NCI-H1436 treated with DMSO at 0.1 percent for 48 hours (cell line): ENCODE data around the gene KTI12.
"Not testable (repeated sequence)": the region's sequence is repeated elsewhere in the genome, so short reads cannot be mapped to it uniquely, and the experiment has no call there.

Source experiments
- DNase-seq: peaks from one replicate; lab custom pipeline; 2025; lab: John Stamatoyannopoulos, UW

Gene KTI12, protein sequence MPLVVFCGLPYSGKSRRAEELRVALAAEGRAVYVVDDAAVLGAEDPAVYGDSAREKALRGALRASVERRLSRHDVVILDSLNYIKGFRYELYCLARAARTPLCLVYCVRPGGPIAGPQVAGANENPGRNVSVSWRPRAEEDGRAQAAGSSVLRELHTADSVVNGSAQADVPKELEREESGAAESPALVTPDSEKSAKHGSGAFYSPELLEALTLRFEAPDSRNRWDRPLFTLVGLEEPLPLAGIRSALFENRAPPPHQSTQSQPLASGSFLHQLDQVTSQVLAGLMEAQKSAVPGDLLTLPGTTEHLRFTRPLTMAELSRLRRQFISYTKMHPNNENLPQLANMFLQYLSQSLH

DNA sequence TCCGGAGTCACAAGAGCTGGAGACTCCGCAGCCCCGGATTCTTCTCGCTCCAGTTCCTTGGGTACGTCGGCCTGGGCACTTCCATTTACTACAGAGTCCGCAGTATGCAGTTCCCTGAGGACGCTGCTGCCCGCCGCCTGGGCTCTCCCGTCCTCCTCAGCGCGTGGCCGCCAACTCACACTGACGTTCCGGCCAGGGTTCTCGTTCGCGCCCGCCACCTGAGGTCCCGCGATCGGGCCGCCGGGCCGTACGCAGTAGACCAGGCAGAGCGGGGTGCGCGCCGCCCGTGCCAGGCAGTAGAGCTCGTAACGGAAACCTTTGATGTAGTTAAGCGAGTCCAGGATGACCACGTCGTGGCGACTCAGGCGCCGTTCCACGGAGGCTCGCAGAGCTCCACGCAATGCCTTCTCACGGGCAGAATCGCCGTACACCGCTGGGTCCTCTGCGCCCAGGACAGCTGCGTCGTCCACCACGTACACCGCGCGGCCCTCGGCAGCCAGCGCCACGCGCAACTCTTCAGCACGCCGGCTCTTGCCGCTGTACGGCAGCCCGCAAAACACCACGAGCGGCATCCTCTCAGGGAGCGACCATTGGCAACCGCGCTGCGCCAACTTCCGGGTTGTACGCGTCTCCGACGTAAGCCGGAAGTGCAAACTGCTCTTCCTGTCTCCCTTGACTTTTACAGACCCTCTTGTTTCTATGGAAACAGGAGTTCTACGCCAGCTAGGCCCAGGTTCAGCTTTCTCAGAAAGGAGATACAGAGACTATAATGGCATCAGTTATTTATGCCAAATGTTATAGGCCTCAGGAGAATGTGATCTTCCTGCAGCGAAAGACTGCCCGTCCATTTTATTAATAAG lies at the start of gene KTI12:
TSS of gene KTI12 (minus strand) at position 621 of the 860 bp plus-strand sequence. CDS start at position 572, 49 bp downstream.
- DNase-seq = peak; percentile 58

DNA sequence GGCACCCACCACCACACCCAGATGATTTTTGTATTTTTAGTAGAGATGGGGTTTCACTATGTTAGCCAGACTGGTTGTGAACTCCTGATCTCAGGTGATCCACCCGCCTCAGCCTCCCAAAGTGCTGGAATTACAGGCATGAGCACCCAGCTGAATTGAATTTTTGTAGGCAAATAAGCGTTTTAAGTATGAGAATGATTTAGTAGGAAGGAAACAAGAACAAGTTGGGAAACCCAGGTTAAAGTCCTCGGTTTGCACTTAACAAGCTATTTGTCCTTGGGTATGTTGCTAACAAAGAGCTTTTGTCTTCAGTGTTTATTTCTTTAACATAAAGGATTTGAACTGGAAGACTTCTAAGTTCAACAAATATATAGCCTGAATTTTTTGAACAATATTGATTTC lies 46.4 kb upstream of the KTI12 start:
- DNase-seq = no peak

DNA sequence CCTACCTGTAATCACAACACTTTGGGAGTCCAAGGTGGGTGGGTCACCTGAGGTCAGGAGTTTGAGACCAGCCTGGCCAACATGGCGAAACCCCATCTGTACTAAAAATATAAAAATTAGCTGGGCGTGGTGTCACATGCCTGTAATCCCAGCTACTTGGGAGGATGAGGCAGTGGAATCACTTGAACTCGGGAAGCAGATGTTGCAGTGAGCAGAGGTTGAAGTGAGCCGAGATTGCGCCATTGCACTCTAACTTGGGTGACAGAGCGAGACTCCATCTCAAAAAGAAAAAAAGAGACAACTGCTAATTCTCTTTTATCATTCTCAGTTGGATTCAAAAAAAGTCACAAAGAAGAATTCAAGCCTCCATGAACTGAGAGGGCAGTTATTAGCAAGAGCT lies 43.7 kb upstream of the KTI12 start:
- DNase-seq = not testable (repeated sequence)

DNA sequence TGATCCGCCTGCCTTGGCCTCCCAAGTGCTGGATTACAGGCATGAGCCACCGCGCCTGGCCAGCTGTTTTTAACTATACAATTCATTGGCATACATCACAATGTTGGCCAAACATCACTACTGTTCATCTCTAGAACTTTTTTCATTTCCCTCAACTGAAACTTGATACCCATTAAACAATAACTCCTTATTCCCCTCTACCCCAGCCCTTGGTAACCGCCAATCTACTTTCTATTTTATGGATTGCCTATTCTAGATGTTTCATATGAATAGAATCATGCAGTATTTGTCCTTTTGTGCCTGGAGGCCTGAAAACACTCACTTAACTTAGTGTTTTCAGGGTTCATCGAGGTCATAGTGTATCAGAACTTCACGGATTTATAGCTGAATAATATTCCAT lies 38.7 kb upstream of the KTI12 start:
- no peak for DNase-seq

DNA sequence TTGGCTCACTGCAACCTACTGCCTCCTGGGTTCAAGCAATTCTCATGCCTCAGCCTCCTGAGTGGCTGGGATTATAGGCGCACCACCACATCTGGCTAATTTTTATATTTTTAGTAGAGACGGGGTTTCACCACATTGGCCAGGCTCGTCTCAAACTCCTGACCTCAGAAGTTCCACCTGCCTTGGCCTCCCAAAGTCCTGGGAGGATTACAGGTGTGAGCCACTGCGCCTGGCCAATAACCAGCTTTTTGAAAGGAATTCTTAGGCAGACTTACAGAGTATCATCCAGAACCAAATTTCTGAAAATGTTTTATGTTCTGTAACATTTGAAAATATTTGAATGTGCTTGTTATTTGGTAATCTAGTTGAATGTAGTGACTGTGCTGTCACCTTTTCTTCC lies 37.1 kb upstream of the KTI12 start:
- DNase-seq = no peak

DNA sequence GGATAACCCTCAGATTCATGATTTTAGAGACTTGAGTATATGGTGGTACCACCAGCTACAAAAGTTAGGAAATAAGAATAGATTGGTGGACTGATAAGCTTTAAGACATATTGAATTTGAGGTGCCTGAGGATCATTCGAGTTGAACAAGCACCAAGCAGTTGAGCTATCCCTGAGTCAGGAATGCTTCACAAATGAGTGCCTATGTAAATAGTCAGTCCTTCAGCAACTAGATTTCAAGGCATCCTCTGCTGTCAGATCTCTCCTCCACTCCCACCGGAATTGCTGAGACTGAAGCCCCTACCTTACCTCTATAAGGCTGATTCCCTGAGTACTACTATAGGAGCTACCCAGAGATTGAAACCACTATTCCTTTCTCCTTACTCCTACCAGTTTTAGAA lies 29.6 kb upstream of the KTI12 start:
- no peak for DNase-seq

DNA sequence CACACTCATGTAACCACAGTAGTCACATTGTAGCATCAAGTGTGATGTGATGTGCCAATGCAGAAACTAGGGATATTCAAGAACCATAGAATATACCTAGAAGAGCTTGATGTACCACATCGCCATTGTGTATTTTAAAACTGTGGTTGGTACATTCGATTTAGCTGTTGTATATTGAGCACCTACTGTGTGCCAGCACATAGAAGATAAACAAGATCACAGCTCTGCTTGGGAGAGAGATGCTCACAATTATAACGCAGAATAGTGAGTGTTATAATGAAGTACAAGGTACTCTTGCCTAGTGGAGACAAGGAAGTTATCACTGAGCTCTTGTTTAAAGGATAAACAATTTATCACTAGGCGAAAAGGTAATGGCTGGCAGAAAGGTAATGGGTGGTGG lies 27.2 kb upstream of the KTI12 start:
- DNase-seq = no peak

DNA sequence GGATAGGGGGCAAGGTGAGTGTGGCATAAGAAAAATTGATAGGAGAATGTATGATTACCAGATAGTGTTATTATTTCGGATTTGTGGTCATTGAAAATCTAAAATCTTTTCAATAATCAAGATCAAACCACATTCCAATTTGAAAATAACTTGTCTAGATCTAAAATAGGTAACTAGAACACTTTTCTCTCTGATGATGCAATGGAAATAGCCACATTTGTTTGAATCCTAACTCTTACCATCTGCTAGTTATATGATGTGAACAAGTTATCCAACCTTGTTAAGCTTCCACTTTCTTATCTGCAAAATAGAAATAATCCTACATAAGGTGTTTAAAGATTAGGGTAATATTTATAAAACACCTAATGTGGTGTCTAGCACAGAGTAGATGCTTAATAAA lies 26.3 kb upstream of the KTI12 start:
- no peak for DNase-seq

DNA sequence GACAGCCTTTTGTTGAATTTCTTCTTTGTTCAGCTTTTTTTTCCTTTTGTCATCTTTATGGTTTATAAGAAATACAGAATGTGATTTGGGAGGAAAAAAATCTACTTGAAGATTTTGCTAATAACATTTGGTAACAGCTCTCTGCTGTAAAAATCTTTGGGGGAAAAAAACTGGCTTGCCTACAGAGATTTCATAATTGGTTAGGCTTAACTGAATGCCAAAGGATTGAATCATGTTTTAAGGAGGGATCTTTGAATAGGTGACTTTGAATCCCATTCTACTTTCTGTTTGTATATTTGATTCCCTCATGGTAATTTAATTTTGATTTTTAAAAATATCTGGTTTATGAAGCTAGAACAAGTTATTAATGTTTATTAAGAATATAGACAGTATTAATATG lies 25.7 kb upstream of the KTI12 start:
- no peak for DNase-seq

DNA sequence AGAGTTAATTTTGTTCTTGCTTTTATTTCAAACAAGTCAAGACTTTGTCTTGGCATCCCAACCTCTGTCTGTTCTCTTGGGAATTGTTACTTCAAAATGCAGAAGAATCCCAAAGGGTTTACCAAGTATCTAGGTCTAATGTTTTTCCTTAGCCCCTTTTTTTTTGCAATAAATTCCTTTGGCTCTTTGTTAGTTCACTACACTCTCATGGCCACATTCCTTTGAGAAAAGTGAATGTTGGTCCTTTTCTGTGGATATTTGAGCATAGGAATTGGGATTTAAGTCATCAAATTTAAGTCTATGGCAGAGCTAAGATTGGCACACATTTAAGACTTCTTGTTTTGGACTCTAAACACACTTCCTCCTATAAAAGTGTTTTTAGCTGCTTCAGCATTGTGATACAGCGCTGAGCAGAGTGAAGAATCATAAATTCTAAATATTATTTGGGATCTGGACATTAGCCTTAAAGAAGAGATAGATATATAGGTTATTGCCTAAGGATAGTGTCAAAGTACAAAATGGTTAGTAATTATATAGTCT lies 24.3 kb upstream of the KTI12 start:
- no peak for DNase-seq

DNA sequence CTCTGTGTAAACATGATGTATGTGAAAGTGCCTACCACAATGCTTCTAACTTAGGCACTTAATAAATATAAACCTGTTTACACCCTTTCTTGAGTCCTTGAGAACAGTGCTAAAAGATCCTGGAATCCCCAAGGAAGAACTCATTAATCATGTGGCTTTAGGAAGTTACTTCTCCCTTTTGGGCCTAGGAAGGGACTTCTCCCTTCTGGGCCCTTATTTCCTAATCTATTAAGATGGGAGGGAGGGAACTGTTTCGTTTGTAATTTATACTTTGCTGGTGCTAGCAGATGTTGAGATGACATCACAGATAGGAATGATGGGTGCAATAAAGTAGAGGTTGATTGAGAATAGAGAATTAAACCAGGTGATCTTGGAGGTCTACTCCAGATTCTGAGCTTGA lies 23.6 kb upstream of the KTI12 start:
- DNase-seq = no peak

DNA sequence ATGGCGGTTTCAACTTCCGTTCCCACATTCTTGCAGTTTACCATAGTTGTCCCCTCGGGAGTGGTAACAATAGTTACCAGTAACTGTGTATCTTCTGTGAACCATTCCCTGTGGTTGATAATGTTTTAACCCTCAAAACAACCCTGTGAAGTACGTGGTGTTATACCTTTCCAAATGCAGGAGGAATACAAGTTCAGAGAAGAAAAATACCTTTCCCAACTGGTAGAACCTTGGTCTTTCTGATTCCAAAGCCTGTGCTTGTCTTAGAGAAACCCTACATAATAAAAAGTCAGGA lies 23.3 kb upstream of the KTI12 start:
- no peak for DNase-seq

DNA sequence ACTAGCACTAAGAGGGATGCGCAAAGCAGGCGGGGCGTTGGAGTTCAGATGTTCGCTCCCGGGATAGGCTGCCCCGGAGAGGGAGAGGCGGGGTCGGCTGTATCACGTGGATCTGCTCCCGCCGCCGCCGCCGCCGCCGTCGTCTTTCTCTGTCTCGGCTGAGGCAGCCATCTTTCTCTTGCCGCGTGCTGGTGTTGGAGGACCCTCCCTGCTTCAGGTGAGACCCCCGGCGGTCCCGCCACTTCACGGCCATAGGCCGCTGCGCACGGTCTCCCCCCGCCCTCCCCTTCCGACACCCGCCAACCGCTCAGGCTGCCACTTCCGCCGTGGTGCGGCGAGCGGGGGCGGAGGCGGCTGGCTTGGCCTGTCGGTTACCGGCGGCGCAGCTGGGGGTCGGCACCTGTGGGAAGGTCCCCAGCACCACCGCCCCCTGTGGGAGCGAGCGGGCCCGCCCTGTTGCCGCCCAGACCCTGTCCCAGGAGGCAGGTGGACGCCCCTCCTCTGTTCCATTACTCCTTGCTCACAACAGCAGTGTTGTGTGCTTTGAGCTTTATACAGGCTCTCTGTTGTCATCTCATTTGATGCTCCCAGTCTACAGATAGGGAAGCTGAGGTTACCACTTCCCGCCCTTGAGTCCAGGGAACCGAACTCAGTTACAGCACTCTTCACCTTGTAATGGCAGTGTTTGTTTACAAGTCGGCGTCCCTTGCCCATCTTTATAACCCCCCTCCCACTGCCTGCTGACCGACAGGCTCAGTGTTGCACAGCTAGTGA lies 22.7 kb upstream of the KTI12 start, which contains the start of gene BTF3L4:
TSS of gene BTF3L4 (plus strand) at position 133 of the 774 bp plus-strand sequence. CDS start 3,553 bp downstream, outside the sequence.
- peak; percentile 86 for DNase-seq

DNA sequence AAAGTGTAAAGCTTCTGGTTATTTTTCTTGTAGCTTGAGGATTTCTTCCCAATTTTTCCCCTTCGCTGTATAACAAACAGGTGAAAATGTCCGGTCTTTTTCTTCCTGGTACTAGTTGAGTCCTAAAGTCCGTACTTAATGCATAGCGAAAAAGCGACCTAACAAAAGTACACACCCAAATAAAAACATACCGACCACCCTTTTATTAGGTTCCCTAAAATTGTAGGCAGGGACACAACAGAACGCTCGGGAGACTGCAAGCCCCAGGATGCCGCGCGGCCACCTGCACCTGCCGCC lies 22.2 kb upstream of the KTI12 start:
- DNase-seq = no peak

DNA sequence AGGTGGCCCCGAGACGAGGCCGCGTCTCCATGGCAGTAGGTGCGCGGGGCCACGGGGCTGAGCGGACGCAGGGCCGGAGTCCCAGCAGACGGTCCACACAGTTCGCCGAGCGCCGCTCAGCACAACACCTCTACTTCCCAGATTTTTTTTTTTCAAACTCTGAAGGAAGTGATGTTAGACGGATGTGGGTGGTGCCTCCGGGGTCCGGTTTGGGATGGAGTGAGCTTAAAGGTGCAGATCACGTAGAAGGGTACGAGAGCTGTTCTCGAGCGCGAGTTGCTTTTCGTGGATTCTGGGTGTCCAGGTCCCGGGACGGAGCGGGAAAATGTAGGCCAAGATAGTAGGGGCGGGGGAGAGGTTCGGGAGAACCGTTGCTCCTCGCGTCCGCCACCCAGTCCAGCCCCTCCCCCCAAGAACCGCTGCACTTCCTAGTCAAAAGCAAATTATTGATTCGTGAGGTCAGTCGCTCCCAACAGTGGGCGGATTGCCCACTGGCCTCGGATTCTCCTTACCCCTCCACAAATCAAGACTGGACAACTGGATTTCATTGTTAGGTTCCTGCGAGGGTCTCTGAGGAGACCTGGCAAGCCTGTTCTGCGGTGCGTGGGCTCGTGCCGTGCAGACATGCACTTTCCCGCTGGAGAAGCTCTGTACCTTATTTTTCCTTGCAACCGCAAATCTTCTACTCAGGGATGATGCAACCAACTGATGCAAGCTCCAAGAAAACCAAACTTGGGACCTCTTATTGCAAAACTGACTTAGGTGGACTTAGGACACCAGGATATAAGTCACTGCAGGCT lies 21.7 kb upstream of the KTI12 start, which contains the start of gene TXNDC12:
TSS of gene TXNDC12 (minus strand) at position 126 of the 800 bp plus-strand sequence. CDS start at position 31, 95 bp downstream.
- peak; percentile 53 for DNase-seq

DNA sequence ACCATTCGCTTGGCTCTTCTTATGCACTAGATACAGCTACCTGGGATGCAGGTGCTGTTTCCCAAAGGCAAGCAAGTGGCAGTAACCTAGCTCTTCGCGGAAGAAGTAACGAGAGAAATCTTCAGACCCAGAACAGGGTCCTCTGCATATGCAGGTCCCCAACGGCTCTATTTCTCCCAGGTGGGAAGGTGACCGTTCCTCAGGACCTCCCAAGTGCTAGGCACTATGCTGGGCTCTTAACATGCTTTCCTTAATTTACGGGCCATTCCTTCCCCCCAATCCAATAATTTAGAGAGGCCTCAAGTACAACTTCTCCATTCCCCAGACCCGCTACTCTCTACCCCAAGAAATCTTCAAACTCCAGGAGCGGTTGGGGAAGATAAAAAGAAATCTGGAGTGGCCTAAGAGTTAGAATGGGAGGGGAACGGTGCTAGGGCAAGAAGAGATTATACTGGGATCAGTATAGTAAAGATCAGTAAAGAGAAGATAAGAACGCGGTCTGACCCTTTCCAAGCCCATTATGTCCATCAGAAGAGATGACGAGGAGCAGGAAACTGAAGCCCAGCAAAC lies 21.0 kb upstream of the KTI12 start:
- DNase-seq = no peak

DNA sequence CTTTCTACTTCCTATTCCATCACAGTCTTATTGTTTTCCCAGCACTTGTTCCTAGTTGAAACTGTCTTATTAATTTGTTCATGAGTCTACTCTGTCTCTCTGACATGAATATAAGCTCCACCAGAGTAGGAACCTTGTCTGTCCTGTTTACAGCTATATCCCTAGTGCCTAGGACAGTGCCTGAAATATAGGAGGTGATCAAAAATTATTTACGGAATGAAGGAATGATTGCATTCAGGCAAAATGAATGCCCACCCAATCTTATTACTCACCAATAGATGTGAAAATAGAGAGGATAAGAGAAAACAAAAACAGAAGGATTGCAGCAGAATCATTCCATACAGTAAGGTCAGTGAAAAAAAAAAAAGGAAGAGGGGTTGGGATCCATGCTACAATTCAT lies 20.3 kb upstream of the KTI12 start:
- DNase-seq = no peak

DNA sequence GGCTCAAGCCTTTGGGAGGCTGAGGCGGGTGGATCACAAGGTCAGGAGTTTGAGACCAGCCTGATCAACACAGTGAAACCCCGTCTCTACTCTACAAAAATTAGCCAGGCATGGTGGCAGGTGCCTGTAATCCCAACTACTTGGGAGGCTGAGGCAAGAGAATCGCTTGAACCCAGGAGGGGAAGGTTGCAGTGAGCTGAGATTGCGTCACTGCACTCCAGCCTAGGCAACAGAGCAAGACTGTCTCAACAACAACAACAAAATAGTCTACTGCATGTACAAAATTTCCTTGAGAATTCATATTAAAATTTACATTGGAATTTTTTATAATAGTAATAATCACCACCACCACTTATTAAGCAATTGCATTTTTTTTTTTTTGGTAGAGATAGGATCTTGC lies 15.7 kb upstream of the KTI12 start:
- not testable (repeated sequence) for DNase-seq

DNA sequence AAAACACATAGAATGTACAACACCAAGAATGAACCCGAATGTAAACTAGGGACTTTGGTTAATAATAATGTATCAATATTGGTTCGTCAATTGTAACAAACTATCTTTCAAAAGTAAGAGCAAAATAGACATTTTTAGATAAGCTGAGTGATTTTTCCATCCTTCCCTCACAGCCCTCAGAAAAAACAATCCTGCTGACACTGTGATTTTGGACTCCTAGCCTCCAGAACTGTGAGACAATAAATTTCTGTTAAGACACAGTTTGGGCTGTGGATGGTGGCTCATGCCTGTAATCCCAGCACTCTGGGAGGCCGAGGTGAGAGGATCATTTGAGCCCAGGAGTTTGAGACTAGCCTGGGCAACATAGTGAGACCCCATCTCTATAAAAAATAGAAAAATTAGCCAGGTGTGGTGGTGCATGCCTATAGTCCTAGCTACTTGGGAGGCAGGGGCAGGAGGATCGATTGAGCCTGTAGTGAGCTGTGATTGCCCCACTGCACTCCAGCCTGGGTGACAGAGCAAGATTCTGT lies 12.1 kb upstream of the KTI12 start:
- DNase-seq = not testable (repeated sequence)

DNA sequence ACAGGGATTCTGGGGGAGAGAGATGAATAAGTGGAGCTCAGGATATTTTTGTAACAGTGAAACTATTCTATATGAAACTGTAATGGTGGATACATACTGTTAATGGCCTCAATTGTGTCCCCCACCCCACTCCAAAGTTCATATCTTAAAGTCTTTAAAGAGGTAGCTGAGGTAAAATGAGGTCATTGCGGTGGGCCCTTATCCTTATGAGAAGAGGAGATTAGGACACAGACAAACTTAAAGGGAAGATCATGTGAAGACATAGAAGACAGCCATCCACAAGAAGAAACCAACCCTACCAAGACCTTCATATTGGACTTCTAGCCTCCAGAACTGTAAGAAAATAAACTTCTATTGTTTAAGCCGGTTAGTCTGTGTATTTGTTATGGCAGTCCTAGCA lies 11.6 kb upstream of the KTI12 start:
- no peak for DNase-seq
